Measurements from ENCODE around the gene AP1S2. TPM values are rescaled to one million over a fixed set of nuclear protein-coding genes. Genes with fewer than 3 reads are reported as not detected.

The AP1S2 gene
- total RNA-seq, 1 experiment from 2014 or later = 367 TPM

GRCh38 chrX:15781961-15782699 lies 72.5 kb downstream of the AP1S2 start:
- no peak overlapping the region for H3K4ac ChIP-seq (ENCODE audit: low read depth, low read length)
- peaks cover 9 to 17% (median 14%) of the 10 kb centered on the region in 3 experiments for H3K36me3 Mint-ChIP-seq (ENCODE audit: insufficient read depth in 1 of 3, low read depth in 3 of 3)
- no peak overlapping the region for H2BK5ac ChIP-seq (ENCODE audit: insufficient read length, low read length)
- no peaks in the 10 kb centered on the region for H3K27me3 ChIP-seq (ENCODE audit: insufficient read depth, low read length)
- no peak overlapping the region for H3K4me3 Mint-ChIP-seq
- H3K9me3 Mint-ChIP-seq = no peaks in the 10 kb centered on the region; a peak in 1 of 5 replicates
- TF ChIP-seq CTCF (conservative IDR thresholded peaks at IDR 0.05) = no peak
- no peak overlapping the region for H4K91ac ChIP-seq (ENCODE audit: insufficient read length, low read depth, low read length)
- no peak overlapping the region for H2AFZ ChIP-seq (ENCODE audit: low read length)
- no peaks in the 10 kb centered on the region for H3K4me1 ChIP-seq (ENCODE audit: insufficient read depth, low read length)
- no peak overlapping the region for H3K56ac ChIP-seq (ENCODE audit: insufficient read length, low read depth, low read length)
- no peak overlapping the region for H3K4me2 ChIP-seq (ENCODE audit: insufficient read depth, insufficient read length, low read length)
- H4K20me1 ChIP-seq (ENCODE audit: control insufficient read depth, insufficient read depth, insufficient read length) = no peaks in the 10 kb centered on the region
- no peak overlapping the region for H3K27ac Mint-ChIP-seq
- no peaks in the 10 kb centered on the region for H3K79me1 ChIP-seq (ENCODE audit: insufficient read depth, low read depth, low read length, poor library complexity, severe bottlenecking)
- no peak overlapping the region for H3K23ac ChIP-seq (ENCODE audit: insufficient read length, low read depth, low read length)
- no peaks in the 10 kb centered on the region for H3K9me3 ChIP-seq (ENCODE audit: control insufficient read depth, low read depth, low read length)
- peaks cover 2 to 11% of the 10 kb centered on the region in 2 experiments; a peak in 3 of 4 replicates for H3K4me1 Mint-ChIP-seq
- no peak overlapping the region for H2BK12ac ChIP-seq (ENCODE audit: insufficient read length, low read depth, low read length)
- H4K8ac ChIP-seq (replicated peaks; ENCODE audit: insufficient read length, low read depth, low read length) = no peak overlapping the region
- H2AK5ac ChIP-seq (ENCODE audit: insufficient read length, low read length) = no peak overlapping the region
- H2BK15ac ChIP-seq (ENCODE audit: low read depth, low read length) = no peak overlapping the region
- no peak overlapping the region for H4K5ac ChIP-seq (ENCODE audit: insufficient read length, low read depth, low read length)
- no peak overlapping the region for H3K9ac ChIP-seq (ENCODE audit: extremely low read depth, insufficient read length, low read length)
- no peak for DNase-seq
- no peak overlapping the region for H3K27ac ChIP-seq (ENCODE audit: insufficient read length, low read depth, low read length)
- H3K27me3 Mint-ChIP-seq (ENCODE audit: low read depth) = no peaks in the 10 kb centered on the region
- H3T11ph ChIP-seq (ENCODE audit: low read length) = no peak overlapping the region
- WGBS (ENCODE audit: extremely low coverage, insufficient read length, low lambda C conversion rate) = no CpG with 5 or more reads among the region's 13 CpGs
- H3K14ac ChIP-seq (ENCODE audit: insufficient read depth, low read length) = no peak overlapping the region
- H2BK120ac ChIP-seq (ENCODE audit: low read depth, low read length, poor library complexity, severe bottlenecking) = no peak overlapping the region
- no peaks in the 10 kb centered on the region for H3K79me2 ChIP-seq (ENCODE audit: insufficient read depth, low read length)
- no peak overlapping the region for H2BK20ac ChIP-seq (ENCODE audit: low read depth, low read length, poor library complexity, severe bottlenecking)
- no peak overlapping the region for H3K18ac ChIP-seq (ENCODE audit: insufficient read length, low read depth, low read length)
- H3K23me2 ChIP-seq (ENCODE audit: insufficient read length, low read depth, low read length, poor library complexity, severe bottlenecking) = no peaks in the 10 kb centered on the region

Other genes starting within 250 kb of the AP1S2 start
- gene CLTRN, start 190.0 kb downstream of the AP1S2 start, total RNA-seq (2021) = 1.7 and 1.8 TPM in 2 replicates
- gene CA5B, start 116.5 kb downstream of the AP1S2 start, total RNA-seq (2021) = 6.4 and 8.3 TPM in 2 replicates
- gene ZRSR2, start 64.3 kb downstream of the AP1S2 start, total RNA-seq (2021) = 20.2 and 21.1 TPM in 2 replicates